SK-N-MC (cell line): Measurements from ENCODE around the gene GOLGA8O.
"Not testable (repeated sequence)": the region's sequence is repeated elsewhere in the genome, so short reads cannot be mapped to it uniquely, and the experiment has no call there.

Experiments
- DNase-seq: peaks from one replicate; pipeline ENCODE4 v3.0.0-alpha.2; 2011; ENCODE audit warnings: low read depth, low spot score
- H3K27ac ChIP-seq: fragments of 200-600 bp; sonication (generic); 2 replicates; pipeline ENCODE4 v1.5.1; 2016; ENCODE audit warnings: mixed run types
- H3K36me3 ChIP-seq: fragments of 200-600 bp; sonication (generic); 2 replicates; pipeline ENCODE4 v1.6.1; 2017; ENCODE audit warnings: antibody characterized with exemption, low read length, mixed read lengths; ENCODE audit not compliant: insufficient read depth
- H3K4me3 ChIP-seq: fragments of 200-600 bp; sonication (generic); 2 replicates; pipeline ENCODE4 v1.5.1; 2016
- H3K9ac ChIP-seq: fragments of 200-600 bp; sonication (generic); 2 replicates; pipeline ENCODE4 v1.8.0; 2017; ENCODE audit warnings: mixed run types, mixed read lengths; ENCODE audit not compliant: insufficient read length
- H3K9me3 ChIP-seq: fragments of 200-600 bp; sonication (generic); 2 replicates; pipeline ENCODE4 v1.6.1; 2017; ENCODE audit warnings: low read depth, mild to moderate bottlenecking, antibody characterized with exemption, low read length, moderate library complexity, mixed read lengths

Gene GOLGA8O

GRCh38 chr15:32396522-32396921, 58.9 kb downstream of the GOLGA8O start:
- DNase-seq, H3K9ac ChIP-seq, H3K27ac ChIP-seq, H3K9me3 ChIP-seq, H3K4me3 ChIP-seq, H3K36me3 ChIP-seq: not testable (repeated sequence)
